Vagina (tissue), 2 donors: ENCODE data around the gene HSPB3.

ENCODE experiments used
- POLR2A ChIP-seq, 2 donors: fragments of 450-650 bp; IDR thresholded peaks; one replicate each; pipeline ENCODE4 v1.6.1; 2017; ENCODE audit warnings: antibody characterized with exemption in 2 of 2, mild to moderate bottlenecking in 2 of 2, moderate library complexity in 2 of 2
- TF ChIP-seq, protein P1 (sequence below), 3 experiments: fragments of 450-650 bp in 2 of 3; fragments of 200-600 bp in 1 of 3; sonication (generic) in 1 of 3; IDR thresholded peaks; one replicate each; pipeline ENCODE4 v1.5.1; 2017 to 2019; ENCODE audit warnings: antibody characterized with exemption in 3 of 3, mild to moderate bottlenecking in 2 of 3, moderate library complexity in 2 of 3

DNA sequence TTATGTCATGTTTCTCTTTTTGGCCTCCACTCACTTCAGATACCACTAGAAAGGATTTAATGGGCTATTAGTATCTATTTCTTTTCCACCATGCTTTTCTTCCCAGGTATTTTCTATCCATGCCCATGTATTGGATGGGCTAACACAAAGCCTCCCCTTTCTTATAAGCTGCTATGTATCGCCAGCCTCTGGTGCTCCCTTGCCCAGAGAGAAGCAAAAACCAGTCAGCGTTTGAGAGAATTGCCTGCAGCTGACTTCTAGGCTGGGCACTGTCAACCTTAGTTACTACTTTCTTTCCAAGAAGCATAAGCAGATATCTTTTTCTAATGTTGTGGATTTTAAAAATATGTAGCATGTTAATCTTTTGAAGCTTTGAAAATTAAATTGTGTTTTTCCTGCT lies 30.2 kb upstream of the HSPB3 start:
- TF ChIP-seq, protein P1, sequence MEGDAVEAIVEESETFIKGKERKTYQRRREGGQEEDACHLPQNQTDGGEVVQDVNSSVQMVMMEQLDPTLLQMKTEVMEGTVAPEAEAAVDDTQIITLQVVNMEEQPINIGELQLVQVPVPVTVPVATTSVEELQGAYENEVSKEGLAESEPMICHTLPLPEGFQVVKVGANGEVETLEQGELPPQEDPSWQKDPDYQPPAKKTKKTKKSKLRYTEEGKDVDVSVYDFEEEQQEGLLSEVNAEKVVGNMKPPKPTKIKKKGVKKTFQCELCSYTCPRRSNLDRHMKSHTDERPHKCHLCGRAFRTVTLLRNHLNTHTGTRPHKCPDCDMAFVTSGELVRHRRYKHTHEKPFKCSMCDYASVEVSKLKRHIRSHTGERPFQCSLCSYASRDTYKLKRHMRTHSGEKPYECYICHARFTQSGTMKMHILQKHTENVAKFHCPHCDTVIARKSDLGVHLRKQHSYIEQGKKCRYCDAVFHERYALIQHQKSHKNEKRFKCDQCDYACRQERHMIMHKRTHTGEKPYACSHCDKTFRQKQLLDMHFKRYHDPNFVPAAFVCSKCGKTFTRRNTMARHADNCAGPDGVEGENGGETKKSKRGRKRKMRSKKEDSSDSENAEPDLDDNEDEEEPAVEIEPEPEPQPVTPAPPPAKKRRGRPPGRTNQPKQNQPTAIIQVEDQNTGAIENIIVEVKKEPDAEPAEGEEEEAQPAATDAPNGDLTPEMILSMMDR (IDR thresholded peaks at IDR 0.05) = no peak
- TF ChIP-seq POLR2A (IDR thresholded peaks at IDR 0.05) = no peak
